Lower leg skin (tissue), 4 donors: Measurements from ENCODE around the gene ASB16. TPM values are rescaled to one million over a fixed set of nuclear protein-coding genes. Genes with fewer than 3 reads are reported as not detected.

ENCODE experiments used
- DNase-seq, 2 donors: peaks; one replicate each; pipeline ENCODE4 v3.0.0-alpha.2; 2019; ENCODE audit warnings: low spot score in 2 of 2
- H3K4me3 ChIP-seq: fragments of 200-600 bp; sonication (generic); 2 replicates; pipeline ENCODE4 v1.5.1; 2017; ENCODE audit warnings: mild to moderate bottlenecking, low read depth; ENCODE audit not compliant: poor library complexity, severe bottlenecking
- POLR2A ChIP-seq, 2 donors: fragments of 450-650 bp; IDR thresholded peaks; one replicate each; pipeline ENCODE4 v1.6.1; 2016 to 2017; ENCODE audit warnings: antibody characterized with exemption in 2 of 2, mild to moderate bottlenecking in 1 of 2, moderate library complexity in 1 of 2
- WGBS, 2 donors: methylation state at CpG; one replicate each; pipeline ENCODE4 v1.1.5; 2018; 5-methylcytosine and 5-hydroxymethylcytosine counted together
- intact Hi-C: fragments of 100-400 bp; cut with DNase I; formaldehyde crosslinking; loops from one replicate; pipeline ENCODE4 v1.15.0; 2023; ENCODE audit warnings: low total_unique reads
- microRNA-seq, 2 donors: library from miRNA; unstranded; fragments of <30 nt; microRNA quantifications; one replicate each; pipeline ENCODE4, GENCODE V29; 2016; ENCODE audit warnings: borderline replicate concordance in 2 of 2, borderline number of aligned reads in 1 of 2
- total RNA-seq, 4 donors: library from RNA; depleted of rRNA; stranded (reverse); fragments of >200 nt; gene quantifications; one replicate each; pipeline ENCODE4 v1.1.0, GENCODE V29; 2016
- TF ChIP-seq, protein P1 (sequence below), 3 donors: fragments of 450-650 bp; IDR thresholded peaks; one replicate each; pipeline ENCODE4 v1.5.1; 2016; ENCODE audit warnings: antibody characterized with exemption in 3 of 3, mild to moderate bottlenecking in 3 of 3, moderate library complexity in 2 of 3

The ASB16 gene
- total RNA-seq, 4 donors from 2014 or later = 1.1 TPM; not detected in 3

DNA sequence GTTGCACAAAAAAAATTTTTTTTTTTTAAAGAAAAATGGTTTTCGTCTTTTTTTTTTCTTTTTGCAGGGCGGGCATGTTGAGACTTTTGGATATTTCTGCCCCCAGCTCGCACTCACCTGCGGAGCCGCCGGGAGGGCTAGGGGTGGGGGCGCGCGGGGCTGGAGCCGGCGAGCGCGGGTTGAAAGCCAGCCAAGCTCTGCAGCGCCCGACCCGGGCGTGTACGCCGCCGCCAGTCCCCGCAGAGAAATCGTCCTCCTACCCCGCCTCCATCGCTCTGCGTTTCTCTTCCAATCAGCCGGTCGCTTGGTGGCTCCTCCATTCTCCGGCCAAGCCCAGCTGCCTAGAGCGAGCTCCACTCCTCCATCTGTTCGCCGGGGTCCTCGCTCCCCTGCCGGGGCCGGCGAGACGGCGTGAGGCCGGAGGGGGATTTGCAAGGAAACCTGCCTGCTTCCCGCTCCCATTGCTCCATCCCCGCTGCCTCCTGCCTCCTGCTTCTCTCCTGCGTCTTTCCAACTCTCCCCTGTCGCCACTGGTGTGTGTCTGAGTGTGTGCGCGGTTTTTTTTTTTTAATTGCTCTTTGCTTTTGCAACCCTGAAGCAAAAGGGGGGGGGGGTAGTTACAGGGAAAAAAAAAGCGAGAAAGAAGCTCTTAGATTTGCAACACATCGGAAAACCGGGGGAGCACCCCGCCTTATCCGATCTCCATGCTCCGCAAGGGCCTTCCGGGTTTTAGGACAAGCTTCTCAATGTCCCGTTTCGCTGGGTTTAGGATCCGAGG lies 50.8 kb downstream of the ASB16 start:
- TF ChIP-seq, protein P1, sequence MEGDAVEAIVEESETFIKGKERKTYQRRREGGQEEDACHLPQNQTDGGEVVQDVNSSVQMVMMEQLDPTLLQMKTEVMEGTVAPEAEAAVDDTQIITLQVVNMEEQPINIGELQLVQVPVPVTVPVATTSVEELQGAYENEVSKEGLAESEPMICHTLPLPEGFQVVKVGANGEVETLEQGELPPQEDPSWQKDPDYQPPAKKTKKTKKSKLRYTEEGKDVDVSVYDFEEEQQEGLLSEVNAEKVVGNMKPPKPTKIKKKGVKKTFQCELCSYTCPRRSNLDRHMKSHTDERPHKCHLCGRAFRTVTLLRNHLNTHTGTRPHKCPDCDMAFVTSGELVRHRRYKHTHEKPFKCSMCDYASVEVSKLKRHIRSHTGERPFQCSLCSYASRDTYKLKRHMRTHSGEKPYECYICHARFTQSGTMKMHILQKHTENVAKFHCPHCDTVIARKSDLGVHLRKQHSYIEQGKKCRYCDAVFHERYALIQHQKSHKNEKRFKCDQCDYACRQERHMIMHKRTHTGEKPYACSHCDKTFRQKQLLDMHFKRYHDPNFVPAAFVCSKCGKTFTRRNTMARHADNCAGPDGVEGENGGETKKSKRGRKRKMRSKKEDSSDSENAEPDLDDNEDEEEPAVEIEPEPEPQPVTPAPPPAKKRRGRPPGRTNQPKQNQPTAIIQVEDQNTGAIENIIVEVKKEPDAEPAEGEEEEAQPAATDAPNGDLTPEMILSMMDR (IDR thresholded peaks at IDR 0.05) = no peak
- no peak for TF ChIP-seq POLR2A (IDR thresholded peaks at IDR 0.05)
- intact Hi-C loops = no loop called here
- 1% methylated on average over 47 to 54 of the region's 54 CpGs for WGBS, 2 donors
- H3K4me3 ChIP-seq = peak overlapping the region; percentile 31
- DNase-seq = peak; percentile 77 to 93

DNA sequence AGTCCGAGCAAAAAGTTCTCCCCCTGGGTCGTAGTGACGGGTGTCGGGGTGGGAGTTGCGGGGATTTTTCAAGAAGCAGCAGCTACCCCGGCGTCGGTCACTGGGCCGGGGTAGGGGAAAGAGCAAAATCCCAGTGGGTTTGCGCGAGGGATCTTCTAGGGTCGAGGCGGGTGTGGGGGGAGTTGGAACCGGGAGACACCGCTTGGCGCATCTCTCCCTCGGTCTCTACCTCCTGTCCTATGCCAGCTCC lies 51.3 kb downstream of the ASB16 start:
- DNase-seq = no peak
- 0 to 4% methylated on average over 17 of the region's 17 CpGs for WGBS, 2 donors
- intact Hi-C loops = no loop called here
- TF ChIP-seq, protein P1 (IDR thresholded peaks at IDR 0.05) = no peak
- TF ChIP-seq POLR2A (IDR thresholded peaks at IDR 0.05) = no peak
- peak overlapping the region; percentile 31 for H3K4me3 ChIP-seq

DNA sequence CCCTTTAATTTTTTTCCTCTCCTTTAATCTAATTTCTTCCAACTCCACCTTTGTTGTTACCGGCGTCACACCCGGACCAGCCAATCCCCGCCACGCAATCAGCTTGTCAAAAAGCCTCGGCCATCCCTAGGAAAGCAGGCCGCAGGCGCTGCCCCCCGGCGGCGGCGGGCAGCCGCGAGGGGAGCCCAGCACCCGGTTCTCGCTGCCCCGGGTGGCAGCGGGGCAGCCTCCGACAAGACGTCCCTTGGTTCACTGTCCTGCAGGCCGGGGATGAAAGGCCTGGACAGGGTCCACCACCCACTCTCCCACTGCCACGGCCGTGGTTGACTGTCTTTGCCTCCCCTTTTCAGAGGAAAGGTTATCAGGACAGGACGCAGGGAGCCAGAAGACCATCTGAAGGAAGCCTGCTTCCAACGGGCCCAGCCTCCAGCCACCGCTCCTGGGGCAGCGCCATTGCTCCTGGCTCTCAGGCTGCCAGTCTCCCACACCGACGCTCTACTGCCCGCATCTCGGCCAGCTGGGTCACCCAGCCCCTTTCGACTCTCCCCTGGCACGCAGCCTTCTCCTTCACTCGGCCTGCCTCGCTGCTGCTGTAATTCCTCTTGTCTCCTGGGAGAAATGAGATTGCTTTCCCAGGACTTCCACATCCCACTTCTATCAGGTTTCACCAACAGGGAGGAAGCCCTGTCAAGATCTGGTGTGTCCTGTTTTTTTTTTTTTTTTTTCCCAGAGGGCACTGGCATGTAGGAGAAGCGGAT lies 51.8 kb downstream of the ASB16 start:
- peak overlapping the region; percentile 31 for H3K4me3 ChIP-seq
- peak; percentile 72 to 95 for DNase-seq
- intact Hi-C loops = no loop called here
- WGBS, 2 donors = 1% methylated on average over 25 to 36 of the region's 36 CpGs
- TF ChIP-seq, protein P1 (IDR thresholded peaks at IDR 0.05) = peak in 1 of 3 donors; percentile 16
- no peak for TF ChIP-seq POLR2A (IDR thresholded peaks at IDR 0.05)

DNA sequence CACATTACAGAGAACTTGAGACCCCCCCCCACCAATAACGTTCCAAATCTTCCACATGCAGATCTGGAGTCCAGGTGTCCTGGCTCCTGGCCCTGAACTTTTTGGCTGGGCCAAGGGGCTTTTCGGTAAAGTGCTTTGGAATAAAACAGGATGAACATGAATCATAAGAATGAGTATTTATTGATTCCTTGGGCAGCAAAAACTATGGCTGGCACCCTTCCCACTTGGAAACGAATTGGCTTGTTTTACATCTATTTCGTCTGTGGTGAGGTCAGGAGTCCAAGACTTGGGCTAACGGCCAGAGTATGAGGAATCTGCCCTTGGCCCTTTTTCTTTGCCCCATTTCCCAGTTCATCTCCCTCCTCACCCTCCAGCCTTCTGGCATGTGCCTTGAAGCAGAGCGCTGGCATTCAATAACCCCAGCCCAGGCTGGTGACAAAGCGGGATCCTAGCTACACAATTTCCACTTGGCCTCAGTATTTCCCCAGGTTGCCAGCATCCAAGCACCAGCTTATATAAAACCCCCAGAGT lies 53.1 kb downstream of the ASB16 start:
- DNase-seq = no peak
- H3K4me3 ChIP-seq = no peak overlapping the region
- 19 to 24% methylated on average over 7 of the region's 7 CpGs for WGBS, 2 donors
- intact Hi-C loops = no loop called here
- TF ChIP-seq, protein P1 (IDR thresholded peaks at IDR 0.05) = no peak
- no peak for TF ChIP-seq POLR2A (IDR thresholded peaks at IDR 0.05)

Small RNA genes lying within 50 kb of the gene (microRNA-seq; reads per million reads assigned to microRNA genes)
- gene MIR6782 = 0 reads per million in 2 donors

Other genes starting within 250 kb of the ASB16 start
- gene PPY, start 228.2 kb upstream of the ASB16 start, total RNA-seq = not detected
- gene PYY, start 216.8 kb upstream of the ASB16 start, total RNA-seq = not detected
- 1 to 10 TPM; 3.2 to 4.9 (median 3.6) TPM for gene NAGS, start 166.1 kb upstream of the ASB16 start, total RNA-seq
- gene TMEM101, start 155.7 kb upstream of the ASB16 start, total RNA-seq = 10 to 100 TPM; 28.4 to 48.0 (median 41.2) TPM
- 10 to 100 TPM; 15.0 to 31.7 (median 19.0) TPM for gene LSM12, start 104.0 kb upstream of the ASB16 start, total RNA-seq
- gene G6PC3, start 100.0 kb upstream of the ASB16 start, total RNA-seq = 10 to 100 TPM; 10.9 to 14.8 (median 12.1) TPM
- gene HDAC5, start 47.1 kb upstream of the ASB16 start, total RNA-seq = 100 to 1,000 TPM; 179 to 208 (median 190) TPM
- gene HROB, start 28.8 kb upstream of the ASB16 start, total RNA-seq = 1 to 10 TPM in 3 of 4 donors, under 1 TPM in 1; 0.97 to 4.3 (median 1.5) TPM
- 10 to 100 TPM; 23.4 to 44.5 (median 34.8) TPM for gene TMUB2, start 16.3 kb downstream of the ASB16 start, total RNA-seq
- gene ATXN7L3, start 29.2 kb downstream of the ASB16 start, total RNA-seq = 10 to 100 TPM; 62.4 to 77.9 (median 67.8) TPM
- 10 to 100 TPM; 62.4 to 70.8 (median 65.7) TPM for gene UBTF, start 49.0 kb downstream of the ASB16 start, total RNA-seq
- gene SLC4A1, start 97.4 kb downstream of the ASB16 start, total RNA-seq = 1 to 10 TPM in 1 of 4 donors, not detected in 3; 2.4 TPM
- gene RUNDC3A, start 137.9 kb downstream of the ASB16 start, total RNA-seq = 10 to 100 TPM; 12.6 to 29.5 (median 17.1) TPM
- gene SLC25A39, start 154.1 kb downstream of the ASB16 start, total RNA-seq = 100 to 1,000 TPM in 1 of 4 donors, 10 to 100 TPM in 3; 73.4 to 113 (median 90.0) TPM
- 100 to 1,000 TPM; 272 to 295 (median 283) TPM for gene GRN, start 174.6 kb downstream of the ASB16 start, total RNA-seq
- 1 to 10 TPM in 3 of 4 donors, under 1 TPM in 1; 0.95 to 2.8 (median 2.4) TPM for gene FAM171A2, start 193.1 kb downstream of the ASB16 start, total RNA-seq
- gene ITGA2B, start 218.9 kb downstream of the ASB16 start, total RNA-seq = under 1 TPM in 2 of 4 donors, not detected in 2; 0.10 to 0.30 TPM